Loucy (cell line): ENCODE results near the gene CRYGD.

ENCODE experiments used
- CTCF ChIP-seq: fragments of 200-600 bp; sonication (generic); conservative IDR thresholded peaks from 2 replicates; pipeline ENCODE4 v1.5.1; 2014; ENCODE audit warnings: mild to moderate bottlenecking, antibody characterized with exemption, low read length
- EZH2phosphoT487 ChIP-seq: fragments of 200-600 bp; IDR thresholded peaks from 2 replicates; pipeline ENCODE4 v1.6.1; 2018; ENCODE audit warnings: antibody characterized with exemption, mild to moderate bottlenecking, moderate library complexity, borderline replicate concordance

- TF ChIP-seq CTCF (no peak), EZH2phosphoT487 (no peak)
Observed at GRCh38 chr2:208136716-208137094, 12.4 kb upstream of the CRYGD start.
